ENCODE data around the gene NDRG3. TPM values are rescaled to one million over a fixed set of nuclear protein-coding genes. Genes with fewer than 3 reads are reported as not detected.
"Not testable (repeated sequence)": the region's sequence is repeated elsewhere in the genome, so short reads cannot be mapped to it uniquely, and the experiment has no call there.

NDRG3 gene
- total RNA-seq, 1 experiment from 2014 or later, result 23.6 TPM

- Mint-ChIP-seq H3K9me3 (peaks cover 9 to 10% of the 10 kb centered on the region in 2 experiments), H3K36me3 (ENCODE audit: insufficient read depth in 1 of 3, low read depth in 3 of 3) (peaks cover 8 to 12% (median 9%) of the 10 kb centered on the region in 3 experiments; a peak in 6 of 7 replicates), H3K27ac (peak overlapping the region; percentile 6 to 68 (median 34); a peak in 5 of 7 replicates), H3K27me3 (ENCODE audit: low read depth) (no peaks in the 10 kb centered on the region), H3K4me1 (peaks cover 30 to 32% of the 10 kb centered on the region in 2 experiments), H3K4me3 (no peak overlapping the region)
- Histone ChIP-seq H3K27me3 (ENCODE audit: insufficient read depth, low read length) (no peaks in the 10 kb centered on the region), H3K56ac (ENCODE audit: insufficient read length, low read depth, low read length) (no peak overlapping the region), H3K18ac (ENCODE audit: insufficient read length, low read depth, low read length) (no peak overlapping the region), H3K4me1 (ENCODE audit: insufficient read depth, low read length) (no peaks in the 10 kb centered on the region; the same call in 1 of the 2 replicates), H4K20me1 (ENCODE audit: control insufficient read depth, insufficient read depth, insufficient read length) (no peaks in the 10 kb centered on the region), H2AFZ (ENCODE audit: low read length) (no peak overlapping the region), H3K23ac (ENCODE audit: insufficient read length, low read depth, low read length) (no peak overlapping the region), H3K9ac (ENCODE audit: extremely low read depth, insufficient read length, low read length) (no peak overlapping the region), H3K9me3 (ENCODE audit: control insufficient read depth, low read depth, low read length) (no peaks in the 10 kb centered on the region), H2BK120ac (ENCODE audit: low read depth, low read length, poor library complexity, severe bottlenecking) (no peak overlapping the region), H3K4me2 (ENCODE audit: insufficient read depth, insufficient read length, low read length) (no peak overlapping the region), H2BK15ac (ENCODE audit: low read depth, low read length) (no peak overlapping the region), H4K91ac (ENCODE audit: insufficient read length, low read depth, low read length) (no peak overlapping the region), H2AK5ac (ENCODE audit: insufficient read length, low read length) (no peak overlapping the region), H3T11ph (ENCODE audit: low read length) (no peak overlapping the region), H3K79me1 (ENCODE audit: insufficient read depth, low read depth, low read length, poor library complexity, severe bottlenecking) (no peaks in the 10 kb centered on the region), H4K5ac (ENCODE audit: insufficient read length, low read depth, low read length) (no peak overlapping the region), H2BK20ac (ENCODE audit: low read depth, low read length, poor library complexity, severe bottlenecking) (no peak overlapping the region), H2BK12ac (ENCODE audit: insufficient read length, low read depth, low read length) (no peak overlapping the region), H2BK5ac (ENCODE audit: insufficient read length, low read length) (no peak overlapping the region), H3K27ac (ENCODE audit: insufficient read length, low read depth, low read length) (no peak overlapping the region), H3K4ac (ENCODE audit: low read depth, low read length) (no peak overlapping the region), H3K14ac (ENCODE audit: insufficient read depth, low read length) (no peak overlapping the region), H3K23me2 (ENCODE audit: insufficient read length, low read depth, low read length, poor library complexity, severe bottlenecking) (no peaks in the 10 kb centered on the region), H3K79me2 (ENCODE audit: insufficient read depth, low read length) (no peaks in the 10 kb centered on the region), H4K8ac (replicated peaks; ENCODE audit: insufficient read length, low read depth, low read length) (no peak overlapping the region)
- TF ChIP-seq, protein P1, sequence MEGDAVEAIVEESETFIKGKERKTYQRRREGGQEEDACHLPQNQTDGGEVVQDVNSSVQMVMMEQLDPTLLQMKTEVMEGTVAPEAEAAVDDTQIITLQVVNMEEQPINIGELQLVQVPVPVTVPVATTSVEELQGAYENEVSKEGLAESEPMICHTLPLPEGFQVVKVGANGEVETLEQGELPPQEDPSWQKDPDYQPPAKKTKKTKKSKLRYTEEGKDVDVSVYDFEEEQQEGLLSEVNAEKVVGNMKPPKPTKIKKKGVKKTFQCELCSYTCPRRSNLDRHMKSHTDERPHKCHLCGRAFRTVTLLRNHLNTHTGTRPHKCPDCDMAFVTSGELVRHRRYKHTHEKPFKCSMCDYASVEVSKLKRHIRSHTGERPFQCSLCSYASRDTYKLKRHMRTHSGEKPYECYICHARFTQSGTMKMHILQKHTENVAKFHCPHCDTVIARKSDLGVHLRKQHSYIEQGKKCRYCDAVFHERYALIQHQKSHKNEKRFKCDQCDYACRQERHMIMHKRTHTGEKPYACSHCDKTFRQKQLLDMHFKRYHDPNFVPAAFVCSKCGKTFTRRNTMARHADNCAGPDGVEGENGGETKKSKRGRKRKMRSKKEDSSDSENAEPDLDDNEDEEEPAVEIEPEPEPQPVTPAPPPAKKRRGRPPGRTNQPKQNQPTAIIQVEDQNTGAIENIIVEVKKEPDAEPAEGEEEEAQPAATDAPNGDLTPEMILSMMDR (conservative IDR thresholded peaks at IDR 0.05), result no peak
- no peak for DNase-seq
- WGBS (ENCODE audit: extremely low coverage, insufficient read length, low lambda C conversion rate), result no CpG with 5 or more reads among the region's 3 CpGs
Observed at GRCh38 chr20:36700438-36700837, 45.5 kb downstream of the NDRG3 start.

DNA sequence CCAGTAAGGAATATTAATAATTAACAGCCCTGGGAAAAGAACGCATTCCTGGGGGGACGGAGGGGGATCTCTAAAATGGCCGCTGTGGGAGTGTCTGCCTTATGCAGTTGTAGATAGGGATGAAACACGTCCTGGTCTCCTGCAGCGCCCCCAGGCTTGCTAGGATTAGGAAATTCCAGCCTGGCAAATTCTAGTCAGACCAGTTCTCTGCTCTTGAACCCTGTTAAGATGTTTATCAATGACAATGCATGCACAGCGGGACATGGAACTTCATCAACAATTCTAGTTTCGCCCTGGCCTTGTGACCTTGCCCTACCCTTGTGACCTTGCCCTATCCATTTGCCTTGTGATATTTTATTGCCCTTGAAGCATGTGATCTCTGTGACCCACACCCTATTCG is 50.4 kb downstream of the NDRG3 start:
- H4K5ac ChIP-seq (ENCODE audit: insufficient read length, low read depth, low read length); H3K14ac ChIP-seq (ENCODE audit: insufficient read depth, low read length); H2BK120ac ChIP-seq (ENCODE audit: low read depth, low read length, poor library complexity, severe bottlenecking); H3K27ac ChIP-seq (ENCODE audit: insufficient read length, low read depth, low read length); H3K79me2 ChIP-seq (ENCODE audit: insufficient read depth, low read length); H3K23ac ChIP-seq (ENCODE audit: insufficient read length, low read depth, low read length); H3K27me3 ChIP-seq (ENCODE audit: insufficient read depth, low read length); H2BK5ac ChIP-seq (ENCODE audit: insufficient read length, low read length); H2AFZ ChIP-seq (ENCODE audit: low read length); H3K9ac ChIP-seq (ENCODE audit: extremely low read depth, insufficient read length, low read length); H2BK15ac ChIP-seq (ENCODE audit: low read depth, low read length); H3K56ac ChIP-seq (ENCODE audit: insufficient read length, low read depth, low read length); H4K91ac ChIP-seq (ENCODE audit: insufficient read length, low read depth, low read length); H2BK12ac ChIP-seq (ENCODE audit: insufficient read length, low read depth, low read length); H3K4me1 ChIP-seq (ENCODE audit: insufficient read depth, low read length); H3K4ac ChIP-seq (ENCODE audit: low read depth, low read length); H3K18ac ChIP-seq (ENCODE audit: insufficient read length, low read depth, low read length); H3K79me1 ChIP-seq (ENCODE audit: insufficient read depth, low read depth, low read length, poor library complexity, severe bottlenecking); H4K8ac ChIP-seq (replicated peaks; ENCODE audit: insufficient read length, low read depth, low read length); H3K9me3 ChIP-seq (ENCODE audit: control insufficient read depth, low read depth, low read length); H3K27me3 Mint-ChIP-seq (ENCODE audit: low read depth); H4K20me1 ChIP-seq (ENCODE audit: control insufficient read depth, insufficient read depth, insufficient read length); DNase-seq; H3T11ph ChIP-seq (ENCODE audit: low read length); H3K23me2 ChIP-seq (ENCODE audit: insufficient read length, low read depth, low read length, poor library complexity, severe bottlenecking); H3K4me3 Mint-ChIP-seq; H2BK20ac ChIP-seq (ENCODE audit: low read depth, low read length, poor library complexity, severe bottlenecking); H3K4me2 ChIP-seq (ENCODE audit: insufficient read depth, insufficient read length, low read length); H2AK5ac ChIP-seq (ENCODE audit: insufficient read length, low read length): not testable (repeated sequence)
- WGBS (ENCODE audit: extremely low coverage, insufficient read length, low lambda C conversion rate), result no CpG with 5 or more reads among the region's 8 CpGs
- H3K27ac Mint-ChIP-seq, result peak overlapping the region; percentile 1 to 97 (median 72); a peak in 4 of 7 replicates
- peaks cover 19 to 25% of the 10 kb centered on the region in 2 experiments for H3K9me3 Mint-ChIP-seq
- peaks cover 21 to 34% (median 26%) of the 10 kb centered on the region in 3 experiments for H3K36me3 Mint-ChIP-seq (ENCODE audit: insufficient read depth in 1 of 3, low read depth in 3 of 3)
- H3K4me1 Mint-ChIP-seq, result peaks cover 27 to 29% of the 10 kb centered on the region in 2 experiments
